ENCODE data around the gene LRIG1. TPM values are rescaled to one million over a fixed set of nuclear protein-coding genes. Genes with fewer than 3 reads are reported as not detected.

Gene LRIG1
- total and polyA plus RNA-seq, 9 of the 15 experiments (the other 6 are each of a cell fraction or from before 2014, with no cell fraction given), result 0.05 to 0.38 (median 0.13) TPM; not detected in 3

GRCh38 chr3:66488492-66488891 lies 12.3 kb downstream of the LRIG1 start (continued):
- TF ChIP-seq BCLAF1 (IDR thresholded peaks at IDR 0.05; ENCODE audit: borderline replicate concordance in 1 of 2, control insufficient read depth in 1 of 2, low read depth in 2 of 2, low read length in 1 of 2) (no peak), UBTF (IDR thresholded peaks at IDR 0.05; ENCODE audit: borderline replicate concordance in 1 of 2, low read depth in 2 of 2, low read length in 2 of 2) (no peak), TEAD2 (tag; IDR thresholded peaks at IDR 0.05) (no peak), ZNF253 (CRISPR knock-in tag; conservative IDR thresholded peaks at IDR 0.05) (no peak), MYBL2 (IDR thresholded peaks at IDR 0.05; ENCODE audit: low read depth) (no peak), MYBL2 (CRISPR knock-in tag; IDR thresholded peaks at IDR 0.05; ENCODE audit: borderline replicate concordance) (no peak)
